ENCODE measurements around the gene STON1.

DNA sequence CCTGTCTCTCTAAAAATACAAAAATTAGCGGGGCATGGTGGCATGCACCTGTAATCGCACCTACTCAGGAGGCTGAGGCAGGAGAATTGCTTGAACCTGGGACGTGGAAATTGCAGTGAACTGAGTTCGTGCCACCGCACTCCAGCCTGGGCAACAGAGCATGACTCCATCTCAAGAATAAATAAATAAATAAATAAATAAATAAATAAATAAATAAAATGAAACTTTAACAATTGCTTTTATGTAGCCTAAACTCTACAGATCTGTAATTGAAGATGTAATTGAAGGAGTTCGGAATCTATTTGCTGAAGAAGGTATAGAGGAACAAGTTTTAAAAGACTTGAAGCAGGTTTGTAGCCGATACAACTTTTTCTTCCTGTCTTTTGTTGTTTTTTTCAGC, 90.7 kb downstream of the STON1 start:
- TF ChIP-seq, protein P1, sequence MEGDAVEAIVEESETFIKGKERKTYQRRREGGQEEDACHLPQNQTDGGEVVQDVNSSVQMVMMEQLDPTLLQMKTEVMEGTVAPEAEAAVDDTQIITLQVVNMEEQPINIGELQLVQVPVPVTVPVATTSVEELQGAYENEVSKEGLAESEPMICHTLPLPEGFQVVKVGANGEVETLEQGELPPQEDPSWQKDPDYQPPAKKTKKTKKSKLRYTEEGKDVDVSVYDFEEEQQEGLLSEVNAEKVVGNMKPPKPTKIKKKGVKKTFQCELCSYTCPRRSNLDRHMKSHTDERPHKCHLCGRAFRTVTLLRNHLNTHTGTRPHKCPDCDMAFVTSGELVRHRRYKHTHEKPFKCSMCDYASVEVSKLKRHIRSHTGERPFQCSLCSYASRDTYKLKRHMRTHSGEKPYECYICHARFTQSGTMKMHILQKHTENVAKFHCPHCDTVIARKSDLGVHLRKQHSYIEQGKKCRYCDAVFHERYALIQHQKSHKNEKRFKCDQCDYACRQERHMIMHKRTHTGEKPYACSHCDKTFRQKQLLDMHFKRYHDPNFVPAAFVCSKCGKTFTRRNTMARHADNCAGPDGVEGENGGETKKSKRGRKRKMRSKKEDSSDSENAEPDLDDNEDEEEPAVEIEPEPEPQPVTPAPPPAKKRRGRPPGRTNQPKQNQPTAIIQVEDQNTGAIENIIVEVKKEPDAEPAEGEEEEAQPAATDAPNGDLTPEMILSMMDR (conservative IDR thresholded peaks at IDR 0.05), result no peak
- TF ChIP-seq ZFX (IDR thresholded peaks at IDR 0.05), result no peak
